Fibroblast of mammary gland (primary cell): Measurements from ENCODE around the gene ARID5B.
"Not testable (repeated sequence)": the region's sequence is repeated elsewhere in the genome, so short reads cannot be mapped to it uniquely, and the experiment has no call there.

Experiments used
- DNase-seq: peaks from one replicate; pipeline ENCODE4 v3.0.0-alpha.2; 2010; ENCODE audit warnings: low read depth
- H3K4me3 ChIP-seq: 2 replicates; pipeline ENCODE4 v1.5.1; 2011; ENCODE audit warnings: low read depth, mild to moderate bottlenecking, low read length, moderate library complexity; ENCODE audit not compliant: control insufficient read depth
- TF ChIP-seq, protein P1 (sequence below): conservative IDR thresholded peaks from 2 replicates; pipeline ENCODE4 v1.5.1; 2011; ENCODE audit warnings: low read depth, low read length, inconsistent platforms; ENCODE audit not compliant: control insufficient read depth, insufficient read depth

Gene ARID5B

DNA sequence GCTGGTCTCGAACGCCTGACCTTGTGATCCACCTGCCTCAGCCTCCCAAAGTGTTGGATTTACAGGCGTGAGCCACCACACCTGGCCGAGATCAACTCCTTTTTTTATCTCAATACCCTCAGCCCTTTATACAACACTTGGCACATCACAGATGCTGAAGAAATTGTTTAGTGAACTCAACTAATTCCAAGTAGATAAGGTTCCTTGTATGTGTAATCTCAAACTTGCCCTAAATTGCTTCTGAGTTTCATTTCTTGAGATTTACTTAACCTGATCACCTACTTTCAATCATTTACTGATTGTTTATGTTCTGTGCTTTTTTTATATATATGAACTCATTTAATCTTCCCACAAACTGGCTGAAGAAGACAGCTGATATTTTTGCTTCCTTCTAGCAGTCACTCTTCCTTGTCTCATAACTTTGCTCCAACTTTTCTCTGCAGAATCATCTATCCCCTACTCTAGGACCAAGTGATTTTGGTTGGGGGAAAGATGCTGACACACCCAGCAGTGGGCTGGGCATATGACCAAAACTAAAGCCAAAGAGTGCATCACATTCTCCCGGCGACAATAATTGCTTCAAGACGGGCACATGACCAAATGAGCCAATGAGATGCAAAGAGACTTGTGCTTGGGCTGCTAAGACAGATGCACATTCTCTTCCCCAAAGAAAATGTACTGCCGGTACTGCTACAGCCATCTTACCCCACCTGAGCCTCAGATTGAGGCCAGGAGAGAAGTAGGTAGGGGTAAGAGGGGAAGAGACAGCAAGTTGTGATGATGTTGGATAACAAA is 40.3 kb upstream of the ARID5B start:
- DNase-seq: peak; percentile 23
- no peak overlapping the region for H3K4me3 ChIP-seq
- TF ChIP-seq, protein P1, sequence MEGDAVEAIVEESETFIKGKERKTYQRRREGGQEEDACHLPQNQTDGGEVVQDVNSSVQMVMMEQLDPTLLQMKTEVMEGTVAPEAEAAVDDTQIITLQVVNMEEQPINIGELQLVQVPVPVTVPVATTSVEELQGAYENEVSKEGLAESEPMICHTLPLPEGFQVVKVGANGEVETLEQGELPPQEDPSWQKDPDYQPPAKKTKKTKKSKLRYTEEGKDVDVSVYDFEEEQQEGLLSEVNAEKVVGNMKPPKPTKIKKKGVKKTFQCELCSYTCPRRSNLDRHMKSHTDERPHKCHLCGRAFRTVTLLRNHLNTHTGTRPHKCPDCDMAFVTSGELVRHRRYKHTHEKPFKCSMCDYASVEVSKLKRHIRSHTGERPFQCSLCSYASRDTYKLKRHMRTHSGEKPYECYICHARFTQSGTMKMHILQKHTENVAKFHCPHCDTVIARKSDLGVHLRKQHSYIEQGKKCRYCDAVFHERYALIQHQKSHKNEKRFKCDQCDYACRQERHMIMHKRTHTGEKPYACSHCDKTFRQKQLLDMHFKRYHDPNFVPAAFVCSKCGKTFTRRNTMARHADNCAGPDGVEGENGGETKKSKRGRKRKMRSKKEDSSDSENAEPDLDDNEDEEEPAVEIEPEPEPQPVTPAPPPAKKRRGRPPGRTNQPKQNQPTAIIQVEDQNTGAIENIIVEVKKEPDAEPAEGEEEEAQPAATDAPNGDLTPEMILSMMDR: no peak

DNA sequence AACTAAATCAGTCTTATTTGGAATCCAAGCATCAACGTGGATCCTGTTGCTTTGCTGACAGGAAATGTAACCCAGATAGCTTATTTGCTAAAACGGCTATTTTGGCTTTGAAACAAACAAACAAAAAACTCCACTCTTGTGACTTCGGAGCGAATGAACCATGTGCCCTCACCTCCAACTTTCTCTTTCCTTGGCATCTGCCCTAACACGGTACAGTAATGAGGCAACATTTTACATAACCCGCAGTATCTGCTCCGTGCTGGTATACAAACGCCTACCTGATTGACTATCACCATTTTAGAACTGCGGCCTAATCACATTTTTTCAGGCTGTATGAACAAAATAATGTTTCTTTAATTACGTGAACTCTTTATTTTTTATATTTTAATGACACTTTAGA is 37.5 kb upstream of the ARID5B start:
- TF ChIP-seq, protein P1: no peak
- H3K4me3 ChIP-seq: no peak overlapping the region
- DNase-seq: no peak

DNA sequence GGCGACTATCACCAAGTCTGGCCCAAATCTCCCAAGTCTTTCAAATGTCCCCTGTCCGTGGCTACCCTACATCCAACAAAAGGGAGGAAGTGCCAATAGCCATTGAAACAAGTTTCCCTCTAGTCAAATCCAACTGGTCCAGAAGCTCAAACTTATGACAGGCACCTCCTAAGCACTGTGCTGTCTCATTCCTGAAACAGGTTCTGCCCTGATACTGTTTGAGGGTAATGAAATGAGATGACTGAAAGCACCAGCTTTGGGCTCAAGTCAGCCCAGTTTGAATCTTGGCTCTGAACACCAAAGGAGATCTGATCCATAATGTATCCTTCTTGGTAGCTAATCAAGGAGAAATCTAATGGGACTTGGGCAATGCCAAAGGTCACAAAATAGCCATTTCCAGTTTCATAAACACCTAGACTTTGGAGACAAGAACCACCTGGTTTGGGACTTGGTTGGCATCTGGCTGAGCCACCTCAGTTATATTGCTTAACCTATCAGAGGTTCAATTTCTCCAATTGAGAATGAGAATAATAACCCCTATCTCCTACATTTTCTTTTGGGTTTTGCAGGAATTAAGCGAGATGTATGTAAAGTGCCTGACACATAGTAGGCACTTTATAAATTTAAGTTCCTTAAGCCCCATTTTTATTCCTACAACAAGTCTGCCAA is 34.7 kb upstream of the ARID5B start:
- DNase-seq: no peak
- TF ChIP-seq, protein P1: no peak
- H3K4me3 ChIP-seq: no peak overlapping the region

DNA sequence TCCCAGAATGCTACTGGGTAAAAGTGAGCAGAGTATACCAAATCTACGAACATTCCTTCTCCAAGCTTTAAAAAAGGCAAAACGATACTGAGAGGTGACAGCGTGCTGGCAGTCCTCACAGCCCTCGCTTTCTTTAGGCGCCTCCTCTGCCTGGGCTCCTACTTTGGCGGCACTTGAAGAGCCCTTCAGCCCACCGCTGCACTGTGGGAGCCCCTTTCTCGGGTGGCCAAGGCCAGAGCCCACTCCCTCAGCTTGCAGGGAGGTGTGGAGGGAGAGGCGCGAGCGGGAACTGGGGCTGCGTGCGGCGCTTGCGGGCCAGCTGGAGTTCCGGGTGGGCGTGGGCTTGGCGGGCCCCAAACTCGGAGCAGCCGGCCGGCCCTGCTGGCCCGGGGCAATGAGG is 34.1 kb upstream of the ARID5B start:
- DNase-seq, H3K4me3 ChIP-seq: not testable (repeated sequence)

DNA sequence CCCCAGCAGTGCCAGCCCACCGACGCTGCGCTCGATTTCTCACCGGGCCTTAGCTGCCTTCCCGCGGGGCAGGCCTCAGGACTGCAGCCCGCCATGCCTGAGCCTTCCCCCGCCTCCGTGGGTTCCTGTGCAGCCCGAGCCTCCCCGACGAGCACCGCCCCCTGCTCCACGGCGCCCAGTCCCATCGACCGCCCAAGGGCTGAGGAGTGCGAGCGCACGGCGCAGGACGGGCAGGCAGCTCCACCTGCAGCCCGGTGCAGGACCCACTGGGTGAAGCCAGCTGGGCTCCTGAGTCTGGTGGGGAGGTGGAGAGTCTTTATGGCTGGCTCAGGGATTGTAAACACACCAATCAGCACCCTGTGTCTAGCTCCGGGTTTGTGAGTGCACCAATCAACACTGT is 33.7 kb upstream of the ARID5B start:
- not testable (repeated sequence) for H3K4me3 ChIP-seq

DNA sequence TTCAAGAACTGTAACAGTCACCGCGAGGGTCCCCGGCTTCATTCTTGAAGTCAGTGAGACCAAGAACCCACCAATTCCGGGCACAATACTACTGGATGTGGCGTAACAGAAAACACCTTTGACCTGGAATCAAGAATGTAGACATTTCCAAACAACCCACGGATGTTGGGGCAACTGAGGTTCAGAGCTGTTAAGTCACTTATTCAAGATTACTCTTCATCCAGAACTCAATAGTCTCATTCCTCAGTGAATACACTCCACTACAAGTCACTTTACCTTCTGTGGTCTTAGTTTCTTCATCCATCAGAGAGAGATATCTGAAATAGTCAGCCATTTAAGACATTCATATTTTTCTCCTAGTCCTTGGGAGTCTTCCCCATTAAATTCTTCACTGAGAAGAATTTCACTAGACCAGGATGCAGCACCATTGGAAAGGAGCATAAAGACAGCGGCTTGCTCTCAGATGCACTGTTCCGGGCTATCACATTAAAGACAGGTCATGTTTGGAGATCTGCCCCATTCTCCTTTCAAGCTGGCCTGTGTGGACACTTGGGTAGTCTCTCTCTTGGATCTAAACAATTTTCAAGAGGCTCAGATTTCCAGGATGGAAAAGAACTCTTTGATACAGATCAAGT is 32.3 kb upstream of the ARID5B start:
- no peak overlapping the region for H3K4me3 ChIP-seq
- TF ChIP-seq, protein P1: no peak
- DNase-seq: no peak

More for the DNA sequence above, 33.7 kb upstream of the ARID5B start:
- not testable (repeated sequence) for DNase-seq

DNA sequence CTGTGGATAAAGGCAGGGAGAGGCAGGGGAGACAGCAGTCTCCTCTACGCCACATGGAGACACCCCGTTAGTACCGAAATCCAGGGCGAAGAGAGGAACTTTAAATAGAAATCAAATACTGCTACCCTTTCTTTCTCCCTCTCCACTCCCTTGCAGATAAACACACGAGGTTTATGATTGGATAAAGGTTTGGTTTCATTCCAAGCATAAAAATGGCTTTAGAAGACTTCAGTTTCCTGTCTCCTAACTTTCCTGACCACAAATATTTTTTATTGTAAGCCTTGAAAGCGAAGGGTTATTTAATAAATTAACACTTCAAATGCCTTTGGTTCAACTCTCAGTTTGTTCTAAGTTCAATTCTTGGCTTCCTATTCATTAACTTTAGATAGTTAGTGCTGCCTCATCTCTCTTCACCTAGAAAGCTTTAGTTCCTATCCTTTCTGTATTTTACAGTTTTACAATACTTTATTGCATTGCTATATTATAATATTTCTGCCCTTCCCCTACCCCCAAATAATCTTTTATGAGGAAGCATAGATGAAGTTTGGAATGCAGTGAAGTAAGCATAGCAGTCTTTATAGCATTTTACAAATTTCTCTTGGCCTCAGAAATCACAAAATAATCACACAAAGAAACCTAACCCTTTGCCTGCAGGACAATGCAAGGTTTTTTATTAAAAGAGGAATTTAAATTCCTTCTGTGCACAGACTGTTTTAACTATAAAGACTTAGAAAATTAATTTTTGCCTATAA is 31.5 kb upstream of the ARID5B start:
- peak; percentile 36 for DNase-seq
- TF ChIP-seq, protein P1: no peak
- no peak overlapping the region for H3K4me3 ChIP-seq
